GM12878 (cell line): ENCODE results near the gene DUSP15. TPM values are rescaled to one million over a fixed set of nuclear protein-coding genes. Genes with fewer than 3 reads are reported as not detected.

Experiments used
- ASH2L ChIP-seq: fragments of 300-600, 200-600 bp; sonication (generic); IDR thresholded peaks from 2 replicates; pipeline ENCODE4 v1.6.1; 2017; ENCODE audit warnings: low read depth, mild to moderate bottlenecking, borderline replicate concordance
- ATF7 ChIP-seq: fragments of 450-650 bp; IDR thresholded peaks from 2 replicates; pipeline ENCODE4 v1.6.1; 2016; ENCODE audit warnings: low read depth, mild to moderate bottlenecking
- BHLHE40 ChIP-seq, 2 experiments: fragments of 450-650 bp in 1 of 2; IDR thresholded peaks; 2 replicates each; pipeline ENCODE4 v1.6.1; 2011 to 2017; ENCODE audit warnings: low read depth in 2 of 2, borderline replicate concordance in 1 of 2, improper control_type of control experiment in 1 of 2, low read length in 1 of 2, mild to moderate bottlenecking in 1 of 2
- CEBPB ChIP-seq, 2 experiments: fragments of 150-350 bp in 1 of 2; IDR thresholded peaks; 2 replicates each; pipeline ENCODE4 v1.6.1; 2012 to 2014; ENCODE audit warnings: low read depth in 2 of 2, low read length in 2 of 2, borderline replicate concordance in 1 of 2, inconsistent platforms in 1 of 2
- CREB1 ChIP-seq: IDR thresholded peaks from 2 replicates; pipeline ENCODE4 v1.6.1; 2012; ENCODE audit warnings: low read depth, mild to moderate bottlenecking, inconsistent platforms
- EED ChIP-seq: sonication (generic); IDR thresholded peaks from 2 replicates; pipeline ENCODE4 v1.6.1; 2016; ENCODE audit warnings: antibody characterized with exemption, low read depth
- EP300 ChIP-seq, 2 experiments: fragments of 150-350 bp in 1 of 2; IDR thresholded peaks; 2 replicates each; pipeline ENCODE4 v1.6.1; 2011 to 2012; ENCODE audit warnings: low read depth in 2 of 2, low read length in 2 of 2, borderline replicate concordance in 1 of 2, improper control_type of control experiment in 1 of 2, inconsistent platforms in 1 of 2; ENCODE audit not compliant: control insufficient read depth in 1 of 2
- ESRRA ChIP-seq: IDR thresholded peaks from 2 replicates; pipeline ENCODE4 v1.6.1; 2012; ENCODE audit warnings: mild to moderate bottlenecking, low read length, improper control_type of control experiment
- IKZF2 ChIP-seq, 2 experiments: fragments of 450-650 bp; IDR thresholded peaks; 2 replicates each; pipeline ENCODE4 v1.6.1; 2017; ENCODE audit warnings: mild to moderate bottlenecking in 2 of 2, moderate library complexity in 2 of 2
- IRF4 ChIP-seq: IDR thresholded peaks from 2 replicates; pipeline ENCODE4 v1.6.1; 2011; ENCODE audit warnings: low read depth, low read length
- NFIC ChIP-seq: IDR thresholded peaks from 2 replicates; pipeline ENCODE4 v1.6.1; 2012; ENCODE audit warnings: low read depth, mild to moderate bottlenecking, inconsistent platforms, low read length, moderate library complexity
- NFXL1 ChIP-seq: fragments of 450-650 bp; IDR thresholded peaks from 2 replicates; pipeline ENCODE4 v1.6.1; 2017; ENCODE audit warnings: antibody characterized with exemption, mild to moderate bottlenecking, borderline replicate concordance
- NFYB ChIP-seq: IDR thresholded peaks from 2 replicates; pipeline ENCODE4 v1.6.1; 2011; ENCODE audit warnings: low read depth, mild to moderate bottlenecking, low read length, improper control_type of control experiment, moderate library complexity; ENCODE audit not compliant: insufficient read depth
- NR2F1 ChIP-seq: fragments of 450-650 bp; conservative IDR thresholded peaks from 2 replicates; pipeline ENCODE4 v1.6.1; 2017; ENCODE audit warnings: mild to moderate bottlenecking
- POLR2AphosphoS5 ChIP-seq: IDR thresholded peaks from 2 replicates; pipeline ENCODE4 v1.6.1; 2011; ENCODE audit warnings: mild to moderate bottlenecking, low read length, inconsistent platforms
- RCOR1 ChIP-seq: conservative IDR thresholded peaks from 2 replicates; pipeline ENCODE4 v1.6.1; 2012; ENCODE audit warnings: low read depth, low read length, improper control_type of control experiment
- SIN3A ChIP-seq: IDR thresholded peaks from 2 replicates; pipeline ENCODE4 v1.6.1; 2012; ENCODE audit warnings: low read depth, low read length, improper control_type of control experiment
- TAF1 ChIP-seq: IDR thresholded peaks from 2 replicates; pipeline ENCODE4 v1.6.1; 2011; ENCODE audit warnings: mild to moderate bottlenecking, low read depth, low read length, borderline replicate concordance
- ZNF217 ChIP-seq: fragments of 450-650 bp; IDR thresholded peaks from 2 replicates; pipeline ENCODE4 v1.6.1; 2017; ENCODE audit warnings: antibody characterized with exemption, mild to moderate bottlenecking
- ZNF622 ChIP-seq: fragments of 450-650 bp; IDR thresholded peaks from 2 replicates; pipeline ENCODE4 v1.6.1; 2017; ENCODE audit warnings: mild to moderate bottlenecking, inconsistent platforms
- polyA plus RNA-seq, 11 experiments: library from polyadenylated mRNA; depleted of rRNA in 4 of 11; unstranded in 6 of 11; stranded (reverse) in 5 of 11; fragments of >200 nt; fragmentation: Nextera tagmentation in 4 of 11; fragmentation: Illumina TruSeq in 1 of 11; extraction: Ambion mirVana in 4 of 11; extraction: Trizol in 1 of 11; gene quantifications; 1 replicate in 1 of 11; 2 replicates in 10 of 11; pipeline versions ENCODE4 v1.2.1 to v1.2.3, GENCODE V29; 2011 to 2016; ENCODE audit warnings: inconsistent platforms in 2 of 11, missing spikeins in 2 of 11, low read depth in 1 of 11
- total RNA-seq, 4 experiments: library from RNA; depleted of rRNA in 3 of 4; stranded (reverse); fragments of >200 nt in 3 of 4; fragmentation: Illumina TruSeq in 1 of 4; extraction: Trizol in 1 of 4; gene quantifications; 2 replicates each; pipeline versions ENCODE4 v1.2.1 to v1.2.3, GENCODE V29; 2013 to 2021
- TF ChIP-seq, protein P1 (sequence below): IDR thresholded peaks from 2 replicates; pipeline ENCODE4 v1.6.1; 2012; ENCODE audit warnings: low read length, inconsistent platforms
- TF ChIP-seq, protein P2 (sequence below): fragments of 450-650 bp; IDR thresholded peaks from 2 replicates; pipeline ENCODE4 v1.6.1; 2017; ENCODE audit warnings: mild to moderate bottlenecking, moderate library complexity
- TF ChIP-seq, protein P3 (sequence below): fragments of 450-650 bp; IDR thresholded peaks from 2 replicates; pipeline ENCODE4 v1.6.1; 2016; ENCODE audit warnings: mild to moderate bottlenecking

The DUSP15 gene
- total and polyA plus RNA-seq, 10 of the 15 experiments (the other 5 are each of a cell fraction or from before 2014, with no cell fraction given), result 0.06 to 2.5 (median 0.67) TPM; not detected in 1

DNA sequence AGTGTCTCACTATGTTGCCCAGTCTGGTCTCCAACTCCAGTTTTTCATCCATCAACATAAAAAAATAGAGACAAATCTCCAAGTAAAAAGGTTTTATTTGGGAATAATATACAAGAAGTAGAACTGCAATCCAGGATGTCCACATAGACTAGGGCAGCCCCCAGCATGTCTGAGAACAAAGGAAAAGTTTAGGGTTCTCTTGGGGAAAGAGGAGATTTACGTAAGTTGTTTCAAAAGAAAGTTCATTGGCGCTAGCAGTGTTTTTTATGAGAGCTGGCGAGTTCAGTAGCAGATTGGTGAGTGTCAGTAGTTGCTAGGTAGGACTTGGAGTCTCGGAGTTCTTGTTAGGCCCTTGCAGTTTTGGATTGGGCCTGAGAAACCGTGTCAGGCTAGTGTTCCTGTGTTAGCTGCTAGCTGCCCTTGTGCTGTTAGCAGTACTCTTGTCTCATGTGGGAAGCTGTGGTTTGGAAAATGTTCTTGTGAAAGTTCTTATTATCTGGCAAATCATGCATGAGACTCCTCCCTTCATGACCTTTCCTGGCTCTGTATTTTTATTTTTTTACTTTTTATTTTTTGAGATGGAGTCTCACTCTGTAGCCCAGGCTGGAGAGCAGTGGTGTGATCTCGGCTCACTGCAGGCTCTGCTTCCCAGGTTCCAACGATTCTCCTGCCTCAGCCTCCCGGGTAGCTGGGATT lies 24.8 kb upstream of the DUSP15 start (continued):
- TF ChIP-seq CREB1 (peak; percentile 96), EED (peak; percentile 55; the same call in 1 of the 2 replicates), IRF4 (no peak), BHLHE40 (IDR thresholded peaks at IDR 0.05; ENCODE audit: borderline replicate concordance in 1 of 2, low read depth in 2 of 2, low read length in 1 of 2) (peak; percentile 27 to 29; a peak in 2 of 4 replicates), NFIC (0 out of 2 replicates have a peak, but pooled peaks have one; percentile 5), ZNF622 (no peak), EP300 (IDR thresholded peaks at IDR 0.05; ENCODE audit: borderline replicate concordance in 1 of 2, control insufficient read depth in 1 of 2, low read depth in 2 of 2, low read length in 2 of 2) (peak in 1 of 2 experiments; percentile 35; a peak in 1 of 4 replicates), ZNF217 (peak; percentile 78; the same call in 1 of the 2 replicates), NFYB (peak; percentile 45; the same call in 1 of the 2 replicates), IKZF2 (IDR thresholded peaks at IDR 0.05) (peak; percentile 53 to 66; a peak in 2 of 4 replicates), ATF7 (peak; percentile 40; the same call in 1 of the 2 replicates), ASH2L (no peak), ESRRA (no peak), TAF1 (peak; percentile 60; the same call in 1 of the 2 replicates), POLR2AphosphoS5 (peak; percentile 63; the same call in 1 of the 2 replicates), SIN3A (no peak), RCOR1 (no peak), NFXL1 (no peak), NR2F1 (peak; percentile 49), CEBPB (IDR thresholded peaks at IDR 0.05; ENCODE audit: borderline replicate concordance in 1 of 2, low read depth in 2 of 2, low read length in 2 of 2) (peak in 1 of 2 experiments; percentile 67; a peak in 1 of 4 replicates)
- TF ChIP-seq, protein P1, sequence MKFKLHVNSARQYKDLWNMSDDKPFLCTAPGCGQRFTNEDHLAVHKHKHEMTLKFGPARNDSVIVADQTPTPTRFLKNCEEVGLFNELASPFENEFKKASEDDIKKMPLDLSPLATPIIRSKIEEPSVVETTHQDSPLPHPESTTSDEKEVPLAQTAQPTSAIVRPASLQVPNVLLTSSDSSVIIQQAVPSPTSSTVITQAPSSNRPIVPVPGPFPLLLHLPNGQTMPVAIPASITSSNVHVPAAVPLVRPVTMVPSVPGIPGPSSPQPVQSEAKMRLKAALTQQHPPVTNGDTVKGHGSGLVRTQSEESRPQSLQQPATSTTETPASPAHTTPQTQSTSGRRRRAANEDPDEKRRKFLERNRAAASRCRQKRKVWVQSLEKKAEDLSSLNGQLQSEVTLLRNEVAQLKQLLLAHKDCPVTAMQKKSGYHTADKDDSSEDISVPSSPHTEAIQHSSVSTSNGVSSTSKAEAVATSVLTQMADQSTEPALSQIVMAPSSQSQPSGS, result 0 out of 2 replicates have a peak, but pooled peaks have one; percentile 23
- TF ChIP-seq, protein P2, sequence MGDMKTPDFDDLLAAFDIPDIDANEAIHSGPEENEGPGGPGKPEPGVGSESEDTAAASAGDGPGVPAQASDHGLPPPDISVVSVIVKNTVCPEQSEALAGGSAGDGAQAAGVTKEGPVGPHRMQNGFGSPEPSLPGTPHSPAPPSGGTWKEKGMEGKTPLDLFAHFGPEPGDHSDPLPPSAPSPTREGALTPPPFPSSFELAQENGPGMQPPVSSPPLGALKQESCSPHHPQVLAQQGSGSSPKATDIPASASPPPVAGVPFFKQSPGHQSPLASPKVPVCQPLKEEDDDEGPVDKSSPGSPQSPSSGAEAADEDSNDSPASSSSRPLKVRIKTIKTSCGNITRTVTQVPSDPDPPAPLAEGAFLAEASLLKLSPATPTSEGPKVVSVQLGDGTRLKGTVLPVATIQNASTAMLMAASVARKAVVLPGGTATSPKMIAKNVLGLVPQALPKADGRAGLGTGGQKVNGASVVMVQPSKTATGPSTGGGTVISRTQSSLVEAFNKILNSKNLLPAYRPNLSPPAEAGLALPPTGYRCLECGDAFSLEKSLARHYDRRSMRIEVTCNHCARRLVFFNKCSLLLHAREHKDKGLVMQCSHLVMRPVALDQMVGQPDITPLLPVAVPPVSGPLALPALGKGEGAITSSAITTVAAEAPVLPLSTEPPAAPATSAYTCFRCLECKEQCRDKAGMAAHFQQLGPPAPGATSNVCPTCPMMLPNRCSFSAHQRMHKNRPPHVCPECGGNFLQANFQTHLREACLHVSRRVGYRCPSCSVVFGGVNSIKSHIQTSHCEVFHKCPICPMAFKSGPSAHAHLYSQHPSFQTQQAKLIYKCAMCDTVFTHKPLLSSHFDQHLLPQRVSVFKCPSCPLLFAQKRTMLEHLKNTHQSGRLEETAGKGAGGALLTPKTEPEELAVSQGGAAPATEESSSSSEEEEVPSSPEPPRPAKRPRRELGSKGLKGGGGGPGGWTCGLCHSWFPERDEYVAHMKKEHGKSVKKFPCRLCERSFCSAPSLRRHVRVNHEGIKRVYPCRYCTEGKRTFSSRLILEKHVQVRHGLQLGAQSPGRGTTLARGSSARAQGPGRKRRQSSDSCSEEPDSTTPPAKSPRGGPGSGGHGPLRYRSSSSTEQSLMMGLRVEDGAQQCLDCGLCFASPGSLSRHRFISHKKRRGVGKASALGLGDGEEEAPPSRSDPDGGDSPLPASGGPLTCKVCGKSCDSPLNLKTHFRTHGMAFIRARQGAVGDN, result peak; percentile 94
- TF ChIP-seq, protein P3, sequence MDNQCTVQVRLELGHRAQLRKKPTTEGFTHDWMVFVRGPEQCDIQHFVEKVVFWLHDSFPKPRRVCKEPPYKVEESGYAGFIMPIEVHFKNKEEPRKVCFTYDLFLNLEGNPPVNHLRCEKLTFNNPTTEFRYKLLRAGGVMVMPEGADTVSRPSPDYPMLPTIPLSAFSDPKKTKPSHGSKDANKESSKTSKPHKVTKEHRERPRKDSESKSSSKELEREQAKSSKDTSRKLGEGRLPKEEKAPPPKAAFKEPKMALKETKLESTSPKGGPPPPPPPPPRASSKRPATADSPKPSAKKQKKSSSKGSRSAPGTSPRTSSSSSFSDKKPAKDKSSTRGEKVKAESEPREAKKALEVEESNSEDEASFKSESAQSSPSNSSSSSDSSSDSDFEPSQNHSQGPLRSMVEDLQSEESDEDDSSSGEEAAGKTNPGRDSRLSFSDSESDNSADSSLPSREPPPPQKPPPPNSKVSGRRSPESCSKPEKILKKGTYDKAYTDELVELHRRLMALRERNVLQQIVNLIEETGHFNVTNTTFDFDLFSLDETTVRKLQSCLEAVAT, result peak; percentile 42; the same call in 1 of the 2 replicates
